Activated naive CD4-positive, alpha-beta T cell treated with anti-CD3 and anti-CD28 coated beads for 36 hours (primary cell): ENCODE data around the gene CARNS1. TPM values are rescaled to one million over a fixed set of nuclear protein-coding genes. Genes with fewer than 3 reads are reported as not detected.

Source experiments
- CTCF ChIA-PET: fragments of 350-600 bp; sonication (Branson Sonifier 250); formaldehyde crosslinking; loops from one replicate; lab custom pipeline; 2021; ENCODE audit warnings: antibody characterized with exemption; lab: Charles Lee
- DNase-seq: peaks from one replicate; pipeline ENCODE4 v3.0.0-alpha.2; 2020
- H3K27ac Mint-ChIP-seq: one replicate; pipeline ENCODE4 v1.8.0; 2021; ENCODE audit warnings: mild to moderate bottlenecking, mixed read lengths
- H3K27me3 Mint-ChIP-seq: one replicate; pipeline ENCODE4 v1.8.0; 2021; ENCODE audit warnings: low read depth, mixed read lengths
- H3K36me3 Mint-ChIP-seq: one replicate; pipeline ENCODE4 v1.8.0; 2021; ENCODE audit warnings: low read depth, mixed read lengths
- H3K4me1 Mint-ChIP-seq: one replicate; pipeline ENCODE4 v1.8.0; 2021; ENCODE audit warnings: low read depth, mixed read lengths
- H3K4me3 Mint-ChIP-seq: one replicate; pipeline ENCODE4 v1.8.0; 2021; ENCODE audit warnings: mild to moderate bottlenecking, moderate library complexity, mixed read lengths
- H3K9me3 Mint-ChIP-seq: one replicate; pipeline ENCODE4 v1.8.0; 2021; ENCODE audit warnings: mixed read lengths
- intact Hi-C: fragments of 100-400 bp; cut with micrococcal nuclease; formaldehyde crosslinking; loops from one replicate; pipeline ENCODE4 v1.15.1; 2023
- total RNA-seq, 2 experiments: library from RNA; stranded (reverse); gene quantifications; one replicate each; pipeline ENCODE4 v1.2.3, GENCODE V29; 2021

CARNS1 gene
- total RNA-seq, 2 experiments from 2014 or later = 0.91 to 2.0 TPM

- H3K4me1 Mint-ChIP-seq = peaks cover 36% of the 10 kb centered on the region
- H3K27ac Mint-ChIP-seq = peak overlapping the region; percentile 51
- peaks cover 10% of the 10 kb centered on the region for H3K36me3 Mint-ChIP-seq
- intact Hi-C loops = loop anchor here (5.0 kb wide), 1 partner anchor 150 kb away; no protein-coding TSS in a partner anchor
- peak overlapping the region; percentile 86 for H3K4me3 Mint-ChIP-seq
- no peaks in the 10 kb centered on the region for H3K27me3 Mint-ChIP-seq
- H3K9me3 Mint-ChIP-seq = no peaks in the 10 kb centered on the region
- DNase-seq = no peak
- CTCF ChIA-PET = interaction anchor here (0.8 to 1.3 kb wide), 9 partner anchors 9 to 77 kb away, joined by 3 to 7 read pairs (median 3); partner anchors contain the start of genes POLD4 and PPP1CA
These were observed 23.2 kb upstream of the CARNS1 start for GRCh38 chr11:67392183-67392715.

- intact Hi-C loops = loop anchor here (5.0 kb wide), 1 partner anchor 151 kb away; no protein-coding TSS in a partner anchor
- CTCF ChIA-PET = interaction anchor here (0.8 to 1.0 kb wide), 2 partner anchors 9 to 27 kb away, joined by 3 read pairs; no protein-coding TSS in a partner anchor
- H3K9me3 Mint-ChIP-seq = no peaks in the 10 kb centered on the region
- peaks cover 13% of the 10 kb centered on the region for H3K36me3 Mint-ChIP-seq
- no peak overlapping the region for H3K27ac Mint-ChIP-seq
- H3K4me1 Mint-ChIP-seq = peaks cover 47% of the 10 kb centered on the region
- DNase-seq = no peak
- peak overlapping the region; percentile 86 for H3K4me3 Mint-ChIP-seq
- no peaks in the 10 kb centered on the region for H3K27me3 Mint-ChIP-seq
These were observed 22.0 kb upstream of the CARNS1 start for GRCh38 chr11:67393437-67393836.

- DNase-seq = no peak
- Mint-ChIP-seq H3K27ac (no peak overlapping the region), H3K36me3 (peaks cover 14% of the 10 kb centered on the region), H3K4me3 (peak overlapping the region; percentile 86), H3K9me3 (no peaks in the 10 kb centered on the region), H3K27me3 (no peaks in the 10 kb centered on the region), H3K4me1 (peaks cover 49% of the 10 kb centered on the region)
- intact Hi-C loops = loop anchor here (5.0 kb wide), 1 partner anchor 152 kb away; no protein-coding TSS in a partner anchor
- CTCF ChIA-PET = interaction anchor here (0.8 to 1.5 kb wide), 2 partner anchors 12 to 26 kb away, joined by 3 read pairs; no protein-coding TSS in a partner anchor
These were observed 21.5 kb upstream of the CARNS1 start for GRCh38 chr11:67393990-67394389.

- no peak overlapping the region for H3K4me3 Mint-ChIP-seq
- CTCF ChIA-PET = interaction anchor here (1.3 to 1.7 kb wide), 4 partner anchors 13 to 49 kb away, joined by 3 to 9 read pairs (median 6); no protein-coding TSS in a partner anchor
- no peaks in the 10 kb centered on the region for H3K27me3 Mint-ChIP-seq
- no peaks in the 10 kb centered on the region for H3K9me3 Mint-ChIP-seq
- H3K4me1 Mint-ChIP-seq = peaks cover 55% of the 10 kb centered on the region
- no peak overlapping the region for H3K27ac Mint-ChIP-seq
- DNase-seq = no peak
- peaks cover 23% of the 10 kb centered on the region for H3K36me3 Mint-ChIP-seq
- intact Hi-C loops = no loop called here
These were observed 19.8 kb upstream of the CARNS1 start for GRCh38 chr11:67395555-67396258.

- peaks cover 52% of the 10 kb centered on the region for H3K4me1 Mint-ChIP-seq
- no peak overlapping the region for H3K4me3 Mint-ChIP-seq
- peak overlapping the region; percentile 2 for H3K27ac Mint-ChIP-seq
- CTCF ChIA-PET = interaction anchor here (1.3 to 1.7 kb wide), 4 partner anchors 14 to 50 kb away, joined by 3 to 9 read pairs (median 6); no protein-coding TSS in a partner anchor
- no peaks in the 10 kb centered on the region for H3K27me3 Mint-ChIP-seq
- H3K36me3 Mint-ChIP-seq = peaks cover 23% of the 10 kb centered on the region
- intact Hi-C loops = no loop called here
- H3K9me3 Mint-ChIP-seq = no peaks in the 10 kb centered on the region
- DNase-seq = no peak
These were observed 19.3 kb upstream of the CARNS1 start for GRCh38 chr11:67396259-67396581.

- intact Hi-C loops = no loop called here
- CTCF ChIA-PET = interaction anchor here (1.3 to 1.7 kb wide), 3 partner anchors 14 to 50 kb away, joined by 3 to 9 read pairs (median 7); no protein-coding TSS in a partner anchor
- H3K36me3 Mint-ChIP-seq = peaks cover 23% of the 10 kb centered on the region
- H3K27me3 Mint-ChIP-seq = no peaks in the 10 kb centered on the region
- H3K27ac Mint-ChIP-seq = peak overlapping the region; percentile 87
- H3K4me1 Mint-ChIP-seq = peaks cover 51% of the 10 kb centered on the region
- no peak for DNase-seq
- no peak overlapping the region for H3K4me3 Mint-ChIP-seq
- H3K9me3 Mint-ChIP-seq = no peaks in the 10 kb centered on the region
These were observed 18.7 kb upstream of the CARNS1 start for GRCh38 chr11:67396587-67397389.

GRCh38 chr11:67397536-67397935 lies 17.9 kb upstream of the CARNS1 start:
- Mint-ChIP-seq H3K4me1 (peaks cover 51% of the 10 kb centered on the region), H3K36me3 (peaks cover 22% of the 10 kb centered on the region), H3K27me3 (no peaks in the 10 kb centered on the region), H3K9me3 (no peaks in the 10 kb centered on the region), H3K4me3 (no peak overlapping the region), H3K27ac (peak overlapping the region; percentile 87)
- CTCF ChIA-PET = interaction anchor here (1.7 kb wide), 2 partner anchors 15 to 51 kb away, joined by 7 to 9 read pairs; no protein-coding TSS in a partner anchor
- intact Hi-C loops = no loop called here
- no peak for DNase-seq

- intact Hi-C loops = no loop called here
- peaks cover 20% of the 10 kb centered on the region for H3K36me3 Mint-ChIP-seq
- peaks cover 51% of the 10 kb centered on the region for H3K4me1 Mint-ChIP-seq
- H3K27me3 Mint-ChIP-seq = no peaks in the 10 kb centered on the region
- H3K27ac Mint-ChIP-seq = peak overlapping the region; percentile 11
- H3K9me3 Mint-ChIP-seq = no peaks in the 10 kb centered on the region
- no peak for DNase-seq
- CTCF ChIA-PET = no interaction called here
- no peak overlapping the region for H3K4me3 Mint-ChIP-seq
These were observed 17.4 kb upstream of the CARNS1 start for GRCh38 chr11:67397986-67398660.

- peaks cover 50% of the 10 kb centered on the region for H3K4me1 Mint-ChIP-seq
- no peak overlapping the region for H3K4me3 Mint-ChIP-seq
- H3K36me3 Mint-ChIP-seq = peaks cover 18% of the 10 kb centered on the region
- no peaks in the 10 kb centered on the region for H3K27me3 Mint-ChIP-seq
- intact Hi-C loops = no loop called here
- CTCF ChIA-PET = interaction anchor here (0.5 to 0.6 kb wide), 2 partner anchors 167 to 754 kb away, joined by 3 to 5 read pairs; no protein-coding TSS in a partner anchor
- H3K9me3 Mint-ChIP-seq = no peaks in the 10 kb centered on the region
- DNase-seq = no peak
- H3K27ac Mint-ChIP-seq = peak overlapping the region; percentile 24
These were observed 16.6 kb upstream of the CARNS1 start for GRCh38 chr11:67398661-67399563.

- H3K9me3 Mint-ChIP-seq = no peaks in the 10 kb centered on the region
- peaks cover 26% of the 10 kb centered on the region for H3K36me3 Mint-ChIP-seq
- peak overlapping the region; percentile 72 for H3K4me3 Mint-ChIP-seq
- peak overlapping the region; percentile 67 for H3K27ac Mint-ChIP-seq
- H3K4me1 Mint-ChIP-seq = peaks cover 53% of the 10 kb centered on the region
- CTCF ChIA-PET = interaction anchor here (0.8 to 6.2 kb wide), 10 partner anchors 9 to 161 kb away, joined by 3 to 28 read pairs (median 8); partner anchors contain the start of genes PITPNM1, POLD4 and RAD9A
- intact Hi-C loops = loop anchor here (5.0 to 10.0 kb wide), 3 partner anchors 133 to 404 kb away; partner anchors contain the start of genes GRK2 and NDUFV1
- H3K27me3 Mint-ChIP-seq = no peaks in the 10 kb centered on the region
- DNase-seq = no peak
These were observed 15.1 kb upstream of the CARNS1 start for GRCh38 chr11:67400251-67400941.
